ENCODE results near the gene SPDYE3. TPM values are rescaled to one million over a fixed set of nuclear protein-coding genes. Genes with fewer than 3 reads are reported as not detected.
A peak's percentile ranks its signal among the peaks of the same experiment; 100 is the strongest.

Gene SPDYE3
- total and polyA plus RNA-seq, 4 donors, result not detected

GRCh38 chr7:100352984-100353684, 45.6 kb downstream of the SPDYE3 start:
- intact Hi-C loops (cut with DNase I), result no loop called here
- DNase-seq, result peak in 1 of 2 donors; percentile 68
- ATAC-seq (ENCODE audit: low FRiP score), result no peak
- Histone ChIP-seq H3K36me3 (ENCODE audit: control insufficient read depth in 1 of 2, insufficient read depth in 2 of 2, low read length in 1 of 2) (peaks cover 0 to under 1% of the 10 kb centered on the region in 2 donors), H3K4me3 (ENCODE audit: low read length in 2 of 2) (no peak overlapping the region), H3K27ac (ENCODE audit: low read depth in 1 of 2, low read length in 2 of 2) (no peak overlapping the region), H3K27me3 (ENCODE audit: control insufficient read depth in 1 of 2, insufficient read depth in 2 of 2, low read length in 1 of 2) (no peaks in the 10 kb centered on the region), H3K4me1 (ENCODE audit: control insufficient read depth in 1 of 2, insufficient read depth in 2 of 2, low read length in 2 of 2) (no peaks in the 10 kb centered on the region), H3K9me3 (ENCODE audit: control insufficient read depth, low read length) (no peaks in the 10 kb centered on the region)
- WGBS, 2 donors, result 85 to 87% methylated on average over 14 to 16 of the region's 16 CpGs

GRCh38 chr7:100353685-100354330, 46.3 kb downstream of the SPDYE3 start:
- peak in 1 of 2 donors; percentile 68 for DNase-seq
- no peaks in the 10 kb centered on the region for H3K4me1 ChIP-seq (ENCODE audit: control insufficient read depth in 1 of 2, insufficient read depth in 2 of 2, low read length in 2 of 2)
- no peaks in the 10 kb centered on the region for H3K9me3 ChIP-seq (ENCODE audit: control insufficient read depth, low read length)
- WGBS, 2 donors, result 85 to 90% methylated on average over 6 of the region's 6 CpGs
- no peak overlapping the region for H3K27ac ChIP-seq (ENCODE audit: low read depth in 1 of 2, low read length in 2 of 2)
- no peaks in the 10 kb centered on the region for H3K27me3 ChIP-seq (ENCODE audit: control insufficient read depth in 1 of 2, insufficient read depth in 2 of 2, low read length in 1 of 2)
- no peak overlapping the region for H3K4me3 ChIP-seq (ENCODE audit: low read length in 2 of 2)
- intact Hi-C loops (cut with DNase I), result no loop called here
- no peak for ATAC-seq (ENCODE audit: low FRiP score)
- peaks cover 0 to under 1% of the 10 kb centered on the region in 2 donors for H3K36me3 ChIP-seq (ENCODE audit: control insufficient read depth in 1 of 2, insufficient read depth in 2 of 2, low read length in 1 of 2)

GRCh38 chr7:100356416-100357068, 49.0 kb downstream of the SPDYE3 start:
- Histone ChIP-seq H3K4me1 (ENCODE audit: control insufficient read depth in 1 of 2, insufficient read depth in 2 of 2, low read length in 2 of 2) (no peaks in the 10 kb centered on the region), H3K36me3 (ENCODE audit: control insufficient read depth in 1 of 2, insufficient read depth in 2 of 2, low read length in 1 of 2) (peaks cover 1 to 7% of the 10 kb centered on the region in 2 donors), H3K27me3 (ENCODE audit: control insufficient read depth in 1 of 2, insufficient read depth in 2 of 2, low read length in 1 of 2) (no peaks in the 10 kb centered on the region), H3K4me3 (ENCODE audit: low read length in 2 of 2) (no peak overlapping the region), H3K27ac (ENCODE audit: low read depth in 1 of 2, low read length in 2 of 2) (no peak overlapping the region), H3K9me3 (ENCODE audit: control insufficient read depth, low read length) (no peaks in the 10 kb centered on the region)
- ATAC-seq (ENCODE audit: low FRiP score), result no peak
- DNase-seq, result peak in 1 of 2 donors; percentile 64
- 91 to 95% methylated on average over 8 of the region's 8 CpGs for WGBS, 2 donors
- intact Hi-C loops (cut with DNase I), result no loop called here

GRCh38 chr7:100357131-100357561, 49.6 kb downstream of the SPDYE3 start:
- Histone ChIP-seq H3K4me3 (ENCODE audit: low read length in 2 of 2) (no peak overlapping the region), H3K27ac (ENCODE audit: low read depth in 1 of 2, low read length in 2 of 2) (no peak overlapping the region), H3K27me3 (ENCODE audit: control insufficient read depth in 1 of 2, insufficient read depth in 2 of 2, low read length in 1 of 2) (no peaks in the 10 kb centered on the region), H3K4me1 (ENCODE audit: control insufficient read depth in 1 of 2, insufficient read depth in 2 of 2, low read length in 2 of 2) (no peaks in the 10 kb centered on the region), H3K36me3 (ENCODE audit: control insufficient read depth in 1 of 2, insufficient read depth in 2 of 2, low read length in 1 of 2) (peaks cover 7% of the 10 kb centered on the region in 2 donors), H3K9me3 (ENCODE audit: control insufficient read depth, low read length) (no peaks in the 10 kb centered on the region)
- ATAC-seq (ENCODE audit: low FRiP score) (peak; percentile 3), DNase-seq (peak in 1 of 2 donors; percentile 59)
- intact Hi-C loops (cut with DNase I), result no loop called here
- WGBS, 2 donors, result 88 to 95% methylated on average over 6 of the region's 6 CpGs

GRCh38 chr7:100358027-100358856, 50.7 kb downstream of the SPDYE3 start, which contains the start of gene PILRB:
PILRB (plus strand) TSS chr7:100358117; CDS start chr7:100358303, 186 bp downstream.
- no peaks in the 10 kb centered on the region for H3K27me3 ChIP-seq (ENCODE audit: control insufficient read depth in 1 of 2, insufficient read depth in 2 of 2, low read length in 1 of 2)
- H3K4me1 ChIP-seq (ENCODE audit: control insufficient read depth in 1 of 2, insufficient read depth in 2 of 2, low read length in 2 of 2), result no peaks in the 10 kb centered on the region
- H3K4me3 ChIP-seq (ENCODE audit: low read length in 2 of 2), result no peak within 1 kb of the TSS
- WGBS, 2 donors, result 77 to 80% methylated on average over 11 of the region's 11 CpGs
- ATAC-seq (ENCODE audit: low FRiP score) (no peak), DNase-seq (peak in 1 of 2 donors; percentile 58)
- intact Hi-C loops (cut with DNase I), result no loop called here
- H3K36me3 ChIP-seq (ENCODE audit: control insufficient read depth in 1 of 2, insufficient read depth in 2 of 2, low read length in 1 of 2), result peaks cover 7% of the 10 kb centered on the region in 2 donors
- no peaks in the 10 kb centered on the region for H3K9me3 ChIP-seq (ENCODE audit: control insufficient read depth, low read length)
- H3K27ac ChIP-seq (ENCODE audit: low read depth in 1 of 2, low read length in 2 of 2), result no peak within 1 kb of the TSS

GRCh38 chr7:100358857-100359212, 51.3 kb downstream of the SPDYE3 start:
- intact Hi-C loops (cut with DNase I), result no loop called here
- H3K9me3 ChIP-seq (ENCODE audit: control insufficient read depth, low read length), result no peaks in the 10 kb centered on the region
- no peak for ATAC-seq (ENCODE audit: low FRiP score)
- H3K27me3 ChIP-seq (ENCODE audit: control insufficient read depth in 1 of 2, insufficient read depth in 2 of 2, low read length in 1 of 2), result no peaks in the 10 kb centered on the region
- DNase-seq, result peak in 1 of 2 donors; percentile 38
- H3K4me3 ChIP-seq (ENCODE audit: low read length in 2 of 2), result no peak overlapping the region
- 90 to 94% methylated on average over 8 of the region's 8 CpGs for WGBS, 2 donors
- no peak overlapping the region for H3K27ac ChIP-seq (ENCODE audit: low read depth in 1 of 2, low read length in 2 of 2)
- H3K4me1 ChIP-seq (ENCODE audit: control insufficient read depth in 1 of 2, insufficient read depth in 2 of 2, low read length in 2 of 2), result no peaks in the 10 kb centered on the region
- H3K36me3 ChIP-seq (ENCODE audit: control insufficient read depth in 1 of 2, insufficient read depth in 2 of 2, low read length in 1 of 2), result peaks cover 7% of the 10 kb centered on the region in 2 donors

GRCh38 chr7:100360135-100360854, 52.8 kb downstream of the SPDYE3 start:
- no peaks in the 10 kb centered on the region for H3K27me3 ChIP-seq (ENCODE audit: control insufficient read depth in 1 of 2, insufficient read depth in 2 of 2, low read length in 1 of 2)
- H3K27ac ChIP-seq (ENCODE audit: low read depth in 1 of 2, low read length in 2 of 2), result no peak overlapping the region
- H3K4me3 ChIP-seq (ENCODE audit: low read length in 2 of 2), result no peak overlapping the region
- H3K9me3 ChIP-seq (ENCODE audit: control insufficient read depth, low read length), result no peaks in the 10 kb centered on the region
- ATAC-seq (ENCODE audit: low FRiP score) (no peak), DNase-seq (peak in 1 of 2 donors; percentile 48)
- intact Hi-C loops (cut with DNase I), result no loop called here
- WGBS, 2 donors, result 86 to 89% methylated on average over 3 of the region's 3 CpGs
- H3K36me3 ChIP-seq (ENCODE audit: control insufficient read depth in 1 of 2, insufficient read depth in 2 of 2, low read length in 1 of 2), result peaks cover 7% of the 10 kb centered on the region in 2 donors
- no peaks in the 10 kb centered on the region for H3K4me1 ChIP-seq (ENCODE audit: control insufficient read depth in 1 of 2, insufficient read depth in 2 of 2, low read length in 2 of 2)

GRCh38 chr7:100363098-100363497, 55.6 kb downstream of the SPDYE3 start:
- Histone ChIP-seq H3K27ac (ENCODE audit: low read depth in 1 of 2, low read length in 2 of 2) (no peak overlapping the region), H3K4me1 (ENCODE audit: control insufficient read depth in 1 of 2, insufficient read depth in 2 of 2, low read length in 2 of 2) (no peaks in the 10 kb centered on the region), H3K36me3 (ENCODE audit: control insufficient read depth in 1 of 2, insufficient read depth in 2 of 2, low read length in 1 of 2) (peaks cover 7% of the 10 kb centered on the region in 2 donors), H3K4me3 (ENCODE audit: low read length in 2 of 2) (no peak overlapping the region), H3K9me3 (ENCODE audit: control insufficient read depth, low read length) (no peaks in the 10 kb centered on the region), H3K27me3 (ENCODE audit: control insufficient read depth in 1 of 2, insufficient read depth in 2 of 2, low read length in 1 of 2) (no peaks in the 10 kb centered on the region)
- intact Hi-C loops (cut with DNase I), result no loop called here
- no peak for DNase-seq
- no peak for ATAC-seq (ENCODE audit: low FRiP score)

Measured in aorta (tissue), 5 donors.